ACC112 (cell line): Measurements from ENCODE around the gene MICAL1.

Experiments
- H2AFZ ChIP-seq: fragments of 200-600 bp; sonication (generic); one replicate; pipeline ENCODE4 v1.6.0; 2017; ENCODE audit warnings: antibody characterized with exemption, low read length; ENCODE audit not compliant: unreplicated experiment
- H3K27ac ChIP-seq: fragments of 200-600 bp; sonication (generic); 2 replicates; pipeline ENCODE4 v1.5.1; 2014; ENCODE audit warnings: low read depth, mild to moderate bottlenecking, antibody characterized with exemption, low read length, moderate library complexity
- H3K27me3 ChIP-seq: fragments of 200-600 bp; sonication (generic); 2 replicates; pipeline ENCODE4 v1.6.1; 2014; ENCODE audit warnings: mild to moderate bottlenecking, antibody characterized with exemption, low read length, moderate library complexity, mixed read lengths; ENCODE audit not compliant: insufficient read depth
- H3K36me3 ChIP-seq: fragments of 200-600 bp; sonication (generic); 2 replicates; pipeline ENCODE4 v1.6.1; 2016; ENCODE audit warnings: mild to moderate bottlenecking, antibody characterized with exemption, low read length, moderate library complexity, mixed read lengths; ENCODE audit not compliant: insufficient read depth
- H3K4me1 ChIP-seq: fragments of 200-600 bp; sonication (generic); one replicate; pipeline ENCODE4 v1.6.1; 2016; ENCODE audit warnings: low read length, mixed read lengths; ENCODE audit not compliant: insufficient read depth, unreplicated experiment, control insufficient read depth
- H3K4me3 ChIP-seq: fragments of 200-600 bp; sonication (generic); 2 replicates; pipeline ENCODE4 v1.5.1; 2014; ENCODE audit warnings: mild to moderate bottlenecking, low read depth, low read length
- H3K79me2 ChIP-seq: fragments of 200-600 bp; sonication (generic); one replicate; pipeline ENCODE4 v1.6.0; 2016; ENCODE audit warnings: low read length; ENCODE audit not compliant: control insufficient read depth, unreplicated experiment, insufficient read depth

MICAL1 gene

GRCh38 chr6:109451376-109451775 is 4.2 kb downstream of the MICAL1 start:
- Histone ChIP-seq H3K27ac (no peak overlapping the region), H3K4me3 (no peak overlapping the region), H2AFZ (no peak overlapping the region), H3K27me3 (no peaks in the 10 kb centered on the region), H3K4me1 (peaks cover 9% of the 10 kb centered on the region), H3K79me2 (no peaks in the 10 kb centered on the region), H3K36me3 (peaks cover 5% of the 10 kb centered on the region; the same call in 1 of the 2 replicates)

GRCh38 chr6:109450801-109451200 is 4.8 kb downstream of the MICAL1 start:
- no peaks in the 10 kb centered on the region for H3K27me3 ChIP-seq
- H3K36me3 ChIP-seq, result peaks cover 5% of the 10 kb centered on the region; the same call in 1 of the 2 replicates
- H3K4me3 ChIP-seq, result no peak overlapping the region
- H3K27ac ChIP-seq, result no peak overlapping the region
- no peak overlapping the region for H2AFZ ChIP-seq
- peaks cover 6% of the 10 kb centered on the region for H3K4me1 ChIP-seq
- H3K79me2 ChIP-seq, result no peaks in the 10 kb centered on the region

- Histone ChIP-seq H3K4me1 (peaks cover 6% of the 10 kb centered on the region), H3K27me3 (no peaks in the 10 kb centered on the region), H3K36me3 (peaks cover 5% of the 10 kb centered on the region; the same call in 1 of the 2 replicates), H3K79me2 (no peaks in the 10 kb centered on the region), H2AFZ (no peak overlapping the region), H3K4me3 (no peak overlapping the region), H3K27ac (no peak overlapping the region)
These were observed 5.5 kb downstream of the MICAL1 start for GRCh38 chr6:109449795-109450673.

- H3K27me3 ChIP-seq, result no peaks in the 10 kb centered on the region
- no peak overlapping the region for H3K27ac ChIP-seq
- no peak overlapping the region for H2AFZ ChIP-seq
- H3K4me3 ChIP-seq, result no peak overlapping the region
- H3K79me2 ChIP-seq, result no peaks in the 10 kb centered on the region
- peaks cover 5% of the 10 kb centered on the region; the same call in 1 of the 2 replicates for H3K36me3 ChIP-seq
- H3K4me1 ChIP-seq, result peaks cover under 1% of the 10 kb centered on the region
These were observed 6.3 kb downstream of the MICAL1 start for GRCh38 chr6:109449064-109449794.

- H3K4me1 ChIP-seq, result no peaks in the 10 kb centered on the region
- H3K27ac ChIP-seq, result no peak overlapping the region
- no peaks in the 10 kb centered on the region for H3K27me3 ChIP-seq
- H2AFZ ChIP-seq, result no peak overlapping the region
- H3K4me3 ChIP-seq, result no peak overlapping the region
- H3K79me2 ChIP-seq, result no peaks in the 10 kb centered on the region
- peaks cover 5% of the 10 kb centered on the region; the same call in 1 of the 2 replicates for H3K36me3 ChIP-seq
These were observed 7.0 kb downstream of the MICAL1 start for GRCh38 chr6:109448615-109449014.

- Histone ChIP-seq H3K27ac (no peak overlapping the region), H3K36me3 (peaks cover 5% of the 10 kb centered on the region; the same call in 1 of the 2 replicates), H3K79me2 (no peaks in the 10 kb centered on the region), H3K27me3 (no peaks in the 10 kb centered on the region), H2AFZ (no peak overlapping the region), H3K4me1 (no peaks in the 10 kb centered on the region), H3K4me3 (no peak overlapping the region)
These were observed 7.6 kb downstream of the MICAL1 start for GRCh38 chr6:109447878-109448555.

- Histone ChIP-seq H3K4me1 (no peaks in the 10 kb centered on the region), H3K27ac (no peak overlapping the region), H3K27me3 (no peaks in the 10 kb centered on the region), H3K4me3 (no peak overlapping the region), H3K36me3 (peaks cover 5% of the 10 kb centered on the region; the same call in 1 of the 2 replicates), H2AFZ (no peak overlapping the region), H3K79me2 (no peaks in the 10 kb centered on the region)
These were observed 8.5 kb downstream of the MICAL1 start for GRCh38 chr6:109447087-109447486.

- Histone ChIP-seq H3K36me3 (peaks cover 1% of the 10 kb centered on the region; the same call in 1 of the 2 replicates), H3K79me2 (no peaks in the 10 kb centered on the region)
These were observed 9.0 kb downstream of the MICAL1 start for GRCh38 chr6:109446541-109446940.

GRCh38 chr6:109446072-109446471 is 9.5 kb downstream of the MICAL1 start:
- Histone ChIP-seq H3K36me3 (no peaks in the 10 kb centered on the region), H3K4me1 (peaks cover 7% of the 10 kb centered on the region), H3K27me3 (no peaks in the 10 kb centered on the region), H3K27ac (no peak overlapping the region), H3K4me3 (no peak overlapping the region), H3K79me2 (no peaks in the 10 kb centered on the region), H2AFZ (no peak overlapping the region)

More at GRCh38 chr6:109446541-109446940, 9.0 kb downstream of the MICAL1 start:
- peaks cover 4% of the 10 kb centered on the region for H3K4me1 ChIP-seq
- H3K4me3 ChIP-seq, result no peak overlapping the region
- H2AFZ ChIP-seq, result no peak overlapping the region
- no peaks in the 10 kb centered on the region for H3K27me3 ChIP-seq
- no peak overlapping the region for H3K27ac ChIP-seq

- H3K79me2 ChIP-seq, result no peaks in the 10 kb centered on the region
- H3K4me1 ChIP-seq, result peaks cover 7% of the 10 kb centered on the region
- no peaks in the 10 kb centered on the region for H3K36me3 ChIP-seq
- no peak overlapping the region for H3K27ac ChIP-seq
- no peaks in the 10 kb centered on the region for H3K27me3 ChIP-seq
- H3K4me3 ChIP-seq, result no peak overlapping the region
- H2AFZ ChIP-seq, result no peak overlapping the region
These were observed 10.2 kb downstream of the MICAL1 start for GRCh38 chr6:109445382-109445781.
